Karpas-422 (cell line): ENCODE results near the gene ANO6. TPM values are rescaled to one million over a fixed set of nuclear protein-coding genes. Genes with fewer than 3 reads are reported as not detected.
"Not testable (repeated sequence)": the region's sequence is repeated elsewhere in the genome, so short reads cannot be mapped to it uniquely, and the experiment has no call there.

Experiments used
- DNase-seq: peaks from one replicate; pipeline ENCODE4 v3.0.0-alpha.2; 2015
- H2AFZ ChIP-seq: fragments of 200-600 bp; sonication (generic); 2 replicates; pipeline ENCODE4 v1.6.1; 2014; ENCODE audit warnings: antibody characterized with exemption, low read length, mixed read lengths
- H3K27ac ChIP-seq: fragments of 200-600 bp; sonication (generic); 2 replicates; pipeline ENCODE4 v1.5.1; 2014; ENCODE audit warnings: mild to moderate bottlenecking, low read length, moderate library complexity
- H3K27me3 ChIP-seq: fragments of 200-600 bp; sonication (generic); 2 replicates; pipeline ENCODE4 v1.6.1; 2014; ENCODE audit warnings: low read length, mixed read lengths
- H3K36me3 ChIP-seq: fragments of 200-600 bp; sonication (generic); 2 replicates; pipeline ENCODE4 v1.6.1; 2014; ENCODE audit warnings: low read length, mixed read lengths; ENCODE audit not compliant: insufficient read depth
- H3K4me1 ChIP-seq: fragments of 200-600 bp; sonication (generic); 2 replicates; pipeline ENCODE4 v1.6.1; 2014; ENCODE audit warnings: mild to moderate bottlenecking, low read length, mixed read lengths
- H3K4me2 ChIP-seq: fragments of 200-600 bp; sonication (generic); 2 replicates; pipeline ENCODE4 v1.6.1; 2014; ENCODE audit warnings: low read length, low read depth, mild to moderate bottlenecking; ENCODE audit not compliant: poor library complexity, severe bottlenecking
- H3K4me3 ChIP-seq: fragments of 200-600 bp; sonication (generic); 2 replicates; pipeline ENCODE4 v1.5.1; 2014; ENCODE audit warnings: mild to moderate bottlenecking, antibody characterized with exemption, low read length, mixed read lengths
- H3K79me2 ChIP-seq: fragments of 200-600 bp; sonication (generic); 2 replicates; pipeline ENCODE4 v1.6.1; 2014; ENCODE audit warnings: mild to moderate bottlenecking, low read length, mixed read lengths
- H3K9ac ChIP-seq: fragments of 200-600 bp; sonication (generic); 2 replicates; pipeline ENCODE4 v1.6.0; 2014; ENCODE audit warnings: low read length
- H3K9me2 ChIP-seq: fragments of 200-600 bp; sonication (generic), shearing (Covaris generic); replicated peaks from 2 replicates; pipeline ENCODE4 v1.6.0; 2014; ENCODE audit warnings: mild to moderate bottlenecking, low read length, moderate library complexity; ENCODE audit not compliant: insufficient read depth
- H3K9me3 ChIP-seq: fragments of 300-700, 200-600 bp; sonication (generic); 2 replicates; pipeline ENCODE4 v1.6.1; 2014; ENCODE audit warnings: low read length, mixed read lengths
- H4K20me1 ChIP-seq: fragments of 200-600 bp; sonication (generic); 2 replicates; pipeline ENCODE4 v1.6.1; 2014; ENCODE audit warnings: mild to moderate bottlenecking, antibody characterized with exemption, low read length, low read depth; ENCODE audit not compliant: insufficient read depth
- total RNA-seq: library from RNA; depleted of rRNA; stranded (reverse); fragments of >200 nt; shearing (Covaris generic); gene quantifications from 2 replicates; pipeline ENCODE4 v1.2.3, GENCODE V29; 2014; ENCODE audit warnings: low replicate concordance

The ANO6 gene
- total RNA-seq, 1 experiment from 2014 or later: 1.1 TPM

- not testable (repeated sequence) for H3K27me3 ChIP-seq, H3K9me2 ChIP-seq, H3K9me3 ChIP-seq, H3K9ac ChIP-seq, H3K27ac ChIP-seq, H2AFZ ChIP-seq, H3K4me1 ChIP-seq, H3K4me3 ChIP-seq, H3K79me2 ChIP-seq, DNase-seq, H3K4me2 ChIP-seq, H3K36me3 ChIP-seq, H4K20me1 ChIP-seq
Observed at GRCh38 chr12:45236383-45236782, 20.5 kb downstream of the ANO6 start.

- Histone ChIP-seq H3K9me2 (no peaks in the 10 kb centered on the region), H3K9ac (no peak overlapping the region), H3K4me2 (no peak overlapping the region), H3K36me3 (no peaks in the 10 kb centered on the region), H2AFZ (no peak overlapping the region), H4K20me1 (no peaks in the 10 kb centered on the region), H3K27ac (no peak overlapping the region), H3K9me3 (no peaks in the 10 kb centered on the region), H3K27me3 (no peaks in the 10 kb centered on the region), H3K79me2 (no peaks in the 10 kb centered on the region), H3K4me1 (no peaks in the 10 kb centered on the region), H3K4me3 (no peak overlapping the region)
- no peak for DNase-seq
Observed at GRCh38 chr12:45242180-45242579, 26.3 kb downstream of the ANO6 start.

- no peak overlapping the region for H3K27ac ChIP-seq
- H3K79me2 ChIP-seq: no peaks in the 10 kb centered on the region
- no peaks in the 10 kb centered on the region for H3K36me3 ChIP-seq
- no peak overlapping the region for H3K4me2 ChIP-seq
- H3K9me2 ChIP-seq: no peaks in the 10 kb centered on the region
- no peaks in the 10 kb centered on the region for H4K20me1 ChIP-seq
- no peaks in the 10 kb centered on the region for H3K4me1 ChIP-seq
- H3K9ac ChIP-seq: no peak overlapping the region
- H3K4me3 ChIP-seq: no peak overlapping the region
- no peaks in the 10 kb centered on the region for H3K9me3 ChIP-seq
- no peak overlapping the region for H2AFZ ChIP-seq
- no peak for DNase-seq
- no peaks in the 10 kb centered on the region for H3K27me3 ChIP-seq
Observed at GRCh38 chr12:45243963-45244362, 28.1 kb downstream of the ANO6 start.

DNA sequence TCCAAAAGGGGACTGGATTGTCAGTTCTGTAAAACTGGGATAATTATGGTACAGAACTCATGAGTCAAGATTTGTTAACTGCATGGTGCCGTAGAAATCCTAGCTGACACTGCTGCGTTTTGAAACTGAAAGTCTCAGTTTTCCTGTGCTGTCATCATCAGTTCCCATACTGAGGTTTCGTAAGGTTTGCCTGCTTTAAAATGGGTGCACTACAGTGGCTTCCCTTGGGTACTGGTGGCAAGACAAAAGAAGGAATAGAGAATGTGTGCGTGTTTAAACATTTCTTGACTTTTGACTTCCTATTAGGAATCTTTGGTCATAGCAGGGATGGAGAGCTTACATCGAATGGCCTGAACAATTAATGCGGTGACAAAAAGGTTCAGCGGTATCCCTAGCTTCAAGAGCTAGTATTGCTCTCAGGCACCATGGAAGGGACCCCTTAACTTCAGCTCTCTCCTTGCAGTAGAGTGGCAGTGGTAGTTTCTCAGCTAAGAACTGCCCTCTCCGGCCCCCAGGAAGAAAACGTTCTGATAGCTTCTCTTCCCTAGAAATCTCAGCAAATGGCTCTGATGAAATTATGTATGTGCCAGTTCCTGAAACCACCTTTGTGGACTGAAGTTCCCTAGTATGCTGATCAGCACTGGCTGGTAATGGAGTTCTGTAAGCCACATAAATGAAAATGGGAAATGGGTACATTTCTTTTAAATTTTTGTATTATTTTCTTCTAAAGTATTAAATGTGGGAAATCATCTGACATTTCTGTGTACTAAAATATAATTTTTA lies 28.9 kb downstream of the ANO6 start:
- no peaks in the 10 kb centered on the region for H3K9me2 ChIP-seq
- H3K79me2 ChIP-seq: no peaks in the 10 kb centered on the region
- H4K20me1 ChIP-seq: no peaks in the 10 kb centered on the region
- no peak overlapping the region for H3K27ac ChIP-seq
- H3K9ac ChIP-seq: no peak overlapping the region
- H3K36me3 ChIP-seq: no peaks in the 10 kb centered on the region
- no peak overlapping the region for H2AFZ ChIP-seq
- H3K4me3 ChIP-seq: no peak overlapping the region
- H3K27me3 ChIP-seq: no peaks in the 10 kb centered on the region
- no peaks in the 10 kb centered on the region for H3K9me3 ChIP-seq
- no peak overlapping the region for H3K4me2 ChIP-seq
- H3K4me1 ChIP-seq: no peaks in the 10 kb centered on the region
- DNase-seq: no peak

DNA sequence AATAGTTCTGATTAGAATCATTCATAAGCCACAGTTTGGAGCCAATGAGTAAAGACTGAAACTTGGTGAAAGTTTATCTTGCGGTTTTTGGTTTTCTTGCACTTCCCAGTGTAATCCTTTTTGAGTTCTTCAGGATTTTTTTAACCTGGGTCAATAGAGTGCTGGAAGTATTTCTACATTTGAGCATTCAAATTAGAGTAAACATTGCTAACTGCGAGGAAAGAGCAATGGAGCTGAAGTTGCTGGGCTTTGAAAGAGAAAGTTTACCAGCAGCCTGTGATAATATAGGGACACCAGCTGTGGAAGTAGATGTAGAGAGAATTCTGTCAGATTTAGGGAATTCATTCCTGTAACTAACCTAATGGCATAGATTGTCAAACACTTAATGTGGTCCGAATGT lies 30.3 kb downstream of the ANO6 start:
- no peaks in the 10 kb centered on the region for H3K79me2 ChIP-seq

DNA sequence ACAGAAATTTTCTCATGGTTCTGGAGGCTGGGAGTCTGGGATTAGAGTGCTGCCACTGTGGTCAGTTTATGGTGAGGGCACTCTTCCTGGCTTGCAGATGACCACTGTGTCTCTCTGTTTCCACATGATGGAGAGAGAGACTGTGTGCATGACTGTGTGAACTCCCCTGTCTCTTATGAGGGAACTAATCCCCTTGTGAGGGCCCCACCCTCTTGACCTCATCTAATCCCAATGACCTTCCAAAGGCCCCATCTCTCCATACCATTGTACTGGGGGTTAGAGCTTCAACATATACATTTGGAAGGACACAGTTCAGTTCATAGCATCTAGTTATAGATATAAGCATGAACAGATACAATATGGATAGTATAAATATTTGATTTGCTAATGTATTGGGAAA lies 31.7 kb downstream of the ANO6 start:
- no peaks in the 10 kb centered on the region for H3K36me3 ChIP-seq
- no peak overlapping the region for H2AFZ ChIP-seq
- no peaks in the 10 kb centered on the region for H3K79me2 ChIP-seq
- H3K27ac ChIP-seq: no peak overlapping the region
- H3K4me1 ChIP-seq: no peaks in the 10 kb centered on the region
- DNase-seq: no peak
- no peak overlapping the region for H3K4me3 ChIP-seq
- H4K20me1 ChIP-seq: no peaks in the 10 kb centered on the region
- no peaks in the 10 kb centered on the region for H3K9me2 ChIP-seq
- no peak overlapping the region for H3K9ac ChIP-seq
- no peaks in the 10 kb centered on the region for H3K9me3 ChIP-seq
- H3K4me2 ChIP-seq: no peak overlapping the region
- no peaks in the 10 kb centered on the region for H3K27me3 ChIP-seq

More for the DNA sequence above, 30.3 kb downstream of the ANO6 start:
- no peak for DNase-seq
- no peaks in the 10 kb centered on the region for H3K36me3 ChIP-seq
- H3K9me2 ChIP-seq: no peaks in the 10 kb centered on the region
- no peaks in the 10 kb centered on the region for H3K4me1 ChIP-seq
- no peaks in the 10 kb centered on the region for H4K20me1 ChIP-seq
- H3K27ac ChIP-seq: no peak overlapping the region
- no peak overlapping the region for H3K4me3 ChIP-seq
- no peak overlapping the region for H3K9ac ChIP-seq
- no peaks in the 10 kb centered on the region for H3K27me3 ChIP-seq
- H2AFZ ChIP-seq: no peak overlapping the region
- H3K9me3 ChIP-seq: no peaks in the 10 kb centered on the region
- no peak overlapping the region for H3K4me2 ChIP-seq

DNA sequence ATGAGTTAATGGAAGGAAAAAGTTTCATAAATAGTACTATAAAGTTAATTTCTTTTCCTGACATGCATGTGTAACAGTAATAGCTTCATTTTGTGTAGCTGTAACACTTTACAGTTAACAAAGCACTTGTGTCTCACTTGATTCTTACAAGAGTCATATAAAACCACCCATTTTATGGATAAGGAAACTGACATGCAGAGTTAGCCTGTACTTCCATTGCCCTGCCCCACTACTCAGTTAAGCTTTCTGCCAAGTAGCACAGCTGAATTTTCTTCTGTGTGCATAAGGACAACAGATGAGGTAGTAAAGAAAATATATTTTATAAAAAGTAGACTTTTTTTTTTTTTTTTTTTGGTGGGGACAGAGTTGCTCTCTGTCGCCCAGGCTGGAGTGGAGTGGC lies 32.2 kb downstream of the ANO6 start:
- H3K36me3 ChIP-seq: no peaks in the 10 kb centered on the region
- H3K9me3 ChIP-seq: no peaks in the 10 kb centered on the region
- H3K9ac ChIP-seq: no peak overlapping the region
- H3K79me2 ChIP-seq: no peaks in the 10 kb centered on the region
- H3K4me3 ChIP-seq: no peak overlapping the region
- H3K4me1 ChIP-seq: no peaks in the 10 kb centered on the region
- H4K20me1 ChIP-seq: no peaks in the 10 kb centered on the region
- no peak overlapping the region for H2AFZ ChIP-seq
- no peak for DNase-seq
- no peaks in the 10 kb centered on the region for H3K9me2 ChIP-seq
- no peak overlapping the region for H3K27ac ChIP-seq
- no peaks in the 10 kb centered on the region for H3K27me3 ChIP-seq
- no peak overlapping the region for H3K4me2 ChIP-seq

DNA sequence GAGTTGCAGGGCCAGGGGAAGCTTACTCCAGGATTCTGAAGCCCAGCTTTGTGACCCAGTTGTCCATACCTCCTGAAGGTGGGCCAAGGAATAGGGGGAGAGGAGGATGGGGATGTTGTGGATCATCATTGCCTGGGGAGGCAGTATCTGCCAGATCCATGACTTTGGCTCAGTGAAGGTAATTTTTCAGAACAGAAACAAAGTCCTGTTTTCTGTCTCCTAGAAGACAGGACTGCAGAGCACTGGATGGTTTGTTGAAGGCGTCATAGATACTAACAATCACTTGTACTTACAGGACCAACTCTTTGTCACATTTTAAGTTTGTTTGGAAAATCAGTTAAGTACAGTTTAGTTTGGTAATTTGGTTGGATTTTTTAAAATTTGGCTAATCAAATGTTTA lies 38.4 kb downstream of the ANO6 start:
- H3K9me2 ChIP-seq: no peaks in the 10 kb centered on the region
- no peak overlapping the region for H3K4me3 ChIP-seq
- no peak overlapping the region for H2AFZ ChIP-seq
- no peaks in the 10 kb centered on the region for H3K27me3 ChIP-seq
- no peak overlapping the region for H3K4me2 ChIP-seq
- no peaks in the 10 kb centered on the region for H3K79me2 ChIP-seq
- H3K36me3 ChIP-seq: no peaks in the 10 kb centered on the region
- no peak overlapping the region for H3K27ac ChIP-seq
- no peak for DNase-seq
- no peaks in the 10 kb centered on the region for H4K20me1 ChIP-seq
- H3K9ac ChIP-seq: no peak overlapping the region
- H3K4me1 ChIP-seq: no peaks in the 10 kb centered on the region
- H3K9me3 ChIP-seq: no peaks in the 10 kb centered on the region
